ELR (cell line): ENCODE measurements around the gene VAV3.
"Not testable (repeated sequence)": the region's sequence is repeated elsewhere in the genome, so short reads cannot be mapped to it uniquely, and the experiment has no call there.

ENCODE experiments used
- DNase-seq: peaks from one replicate; pipeline ENCODE4 v3.0.0-alpha.2; 2015; ENCODE audit warnings: low read depth

VAV3 gene

DNA sequence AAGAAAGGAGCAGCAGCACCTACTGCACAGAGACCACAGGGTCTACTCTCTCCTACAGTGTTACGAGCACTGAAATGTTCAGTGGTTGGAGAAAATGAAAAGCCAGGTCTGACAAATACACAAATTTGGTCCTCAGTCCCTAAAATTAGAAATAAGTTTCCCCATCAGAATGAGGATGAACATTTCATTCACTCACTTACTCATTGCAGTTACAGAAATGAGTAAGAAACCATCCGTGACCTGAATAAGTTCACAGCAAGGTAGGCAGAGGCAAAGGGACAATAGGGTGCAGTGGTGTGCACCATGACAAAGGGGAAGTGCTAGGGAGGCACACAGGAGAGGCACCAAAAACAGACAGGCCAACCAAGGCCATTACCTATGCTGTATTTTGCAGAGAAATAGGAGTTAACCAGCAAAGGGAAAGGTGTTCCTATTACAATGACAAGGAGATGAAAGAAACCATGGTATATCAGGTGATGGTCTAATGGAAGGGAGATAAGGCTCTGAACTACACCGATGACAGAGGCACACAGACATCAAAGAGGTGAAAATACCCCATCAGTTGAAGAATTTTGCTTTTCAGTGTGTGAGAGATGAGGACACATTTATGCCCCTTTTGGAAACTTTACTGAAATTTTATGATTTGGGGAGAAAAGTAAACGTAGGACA, 29.4 kb downstream of the VAV3 start:
- DNase-seq, result no peak

DNA sequence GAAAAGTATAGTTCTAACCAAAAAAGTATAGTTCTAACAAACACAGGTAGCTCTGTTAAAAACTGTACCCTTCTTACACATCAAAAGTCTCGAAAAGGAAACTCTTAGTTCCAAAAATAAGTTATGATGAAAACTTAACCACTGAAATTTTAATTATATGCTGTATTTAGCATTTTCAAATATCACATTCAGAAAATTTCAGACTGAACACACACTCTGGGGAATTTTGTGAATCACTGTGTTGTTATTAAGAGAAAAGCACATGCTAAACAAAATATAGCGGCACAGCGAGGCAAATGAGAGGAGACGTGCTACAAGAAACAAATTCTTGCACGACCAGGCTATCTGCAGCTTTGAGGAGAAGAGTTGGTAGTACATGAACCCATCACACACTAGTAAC, 30.4 kb downstream of the VAV3 start:
- DNase-seq, result no peak

DNA sequence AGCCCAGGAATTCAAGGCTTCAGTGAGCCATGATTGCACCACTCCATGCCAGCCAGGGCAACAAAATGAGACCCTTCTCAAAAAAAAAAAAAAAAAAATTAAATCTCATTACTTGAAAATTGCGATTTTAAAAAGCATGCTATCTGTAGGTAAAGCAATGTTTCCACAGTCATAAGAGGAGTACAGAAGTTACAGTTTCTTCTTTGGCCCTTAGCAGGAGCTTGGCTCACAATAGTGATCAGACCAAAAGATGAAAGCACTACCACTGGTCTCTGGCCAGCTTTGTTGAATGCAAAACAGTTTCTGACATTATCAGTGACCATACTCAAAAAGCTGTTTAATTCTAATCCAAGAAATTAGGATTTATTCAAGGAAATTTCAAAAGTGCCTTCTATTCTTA, 31.2 kb downstream of the VAV3 start:
- DNase-seq, result no peak

DNA sequence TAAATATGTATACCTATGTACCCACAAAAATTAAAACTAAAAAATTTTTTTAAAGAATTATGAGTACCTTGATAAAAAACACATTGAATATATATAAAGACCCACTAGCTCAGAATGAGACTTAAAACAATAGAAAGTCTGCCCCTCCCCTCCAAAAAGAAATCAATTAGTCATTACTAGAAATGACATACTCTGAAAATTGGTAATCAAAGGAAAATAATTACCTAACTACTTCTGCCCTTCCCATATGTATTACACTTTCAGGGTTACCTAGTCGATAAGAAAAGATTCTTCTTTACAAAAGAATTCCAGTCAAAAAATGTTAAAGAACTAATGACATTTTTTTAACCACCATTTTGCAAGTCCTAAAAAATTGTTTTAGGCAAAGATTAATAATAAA, 34.7 kb downstream of the VAV3 start:
- DNase-seq, result no peak

DNA sequence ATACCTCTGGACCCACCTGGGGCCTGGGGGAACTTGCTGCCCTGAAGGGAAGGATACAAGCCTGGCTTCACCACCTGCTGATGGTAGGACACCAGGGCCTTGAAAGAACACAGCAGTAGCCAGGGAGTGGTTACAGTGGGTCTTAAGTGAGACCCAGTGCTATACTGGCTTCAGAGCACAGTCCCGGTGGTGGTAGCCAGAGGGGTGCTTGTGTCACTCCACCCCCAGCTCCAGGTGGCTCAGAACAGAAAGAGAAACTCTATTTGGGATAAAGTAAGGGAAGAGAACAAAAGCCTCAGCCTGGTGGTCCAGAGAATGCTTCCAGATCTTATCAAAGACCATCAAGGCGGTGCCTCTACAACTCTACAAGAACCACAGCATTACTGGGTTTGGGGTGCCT, 37.2 kb downstream of the VAV3 start:
- DNase-seq, result no peak

DNA sequence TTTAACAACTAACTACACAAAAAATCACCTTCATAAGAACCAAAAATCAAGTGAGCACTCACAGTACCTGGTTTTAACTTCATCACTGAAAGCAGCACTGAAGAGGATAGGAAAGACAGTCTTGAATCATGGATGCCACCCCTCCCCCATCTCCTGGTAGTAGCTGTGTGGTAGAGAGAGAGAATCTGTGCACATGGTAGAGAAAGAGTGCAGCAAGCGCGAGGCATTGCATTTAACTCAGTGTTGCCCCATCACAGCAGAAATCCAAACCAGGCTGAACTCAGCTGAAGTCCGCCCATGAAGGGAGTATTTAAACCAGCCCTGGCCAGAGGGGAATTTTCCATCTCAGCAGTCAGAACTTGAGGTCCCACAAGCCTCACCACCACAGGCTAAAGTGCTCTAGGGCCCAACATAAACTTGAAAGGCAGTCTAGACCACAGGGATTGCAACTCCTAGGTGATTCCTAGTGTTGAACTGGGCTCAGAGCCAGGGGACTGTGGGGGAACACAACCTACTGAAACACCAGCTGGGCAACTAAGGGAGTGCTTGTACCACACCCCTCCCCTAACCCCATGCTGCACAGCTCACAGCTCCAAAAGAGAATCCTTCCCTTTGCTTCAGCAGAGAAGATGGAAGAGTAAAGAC, 38.4 kb downstream of the VAV3 start:
- DNase-seq, result no peak

DNA sequence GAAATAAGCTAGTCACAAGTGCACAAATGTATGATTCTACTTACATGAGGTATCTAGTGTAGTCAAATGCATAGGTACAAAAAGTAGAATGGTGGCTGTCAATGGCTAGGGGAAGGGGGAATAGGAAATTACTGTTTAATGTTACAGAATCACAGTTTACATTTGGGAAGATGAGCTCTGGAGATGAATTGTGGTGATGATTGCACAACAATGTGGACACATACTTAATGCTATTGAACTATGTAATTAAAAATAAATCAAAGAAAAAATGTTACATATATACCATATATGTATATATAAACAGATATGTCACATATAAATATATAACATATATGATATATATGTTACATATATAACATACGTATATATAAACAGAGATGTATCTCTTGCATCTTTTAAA, 39.4 kb downstream of the VAV3 start:
- DNase-seq, result no peak

DNA sequence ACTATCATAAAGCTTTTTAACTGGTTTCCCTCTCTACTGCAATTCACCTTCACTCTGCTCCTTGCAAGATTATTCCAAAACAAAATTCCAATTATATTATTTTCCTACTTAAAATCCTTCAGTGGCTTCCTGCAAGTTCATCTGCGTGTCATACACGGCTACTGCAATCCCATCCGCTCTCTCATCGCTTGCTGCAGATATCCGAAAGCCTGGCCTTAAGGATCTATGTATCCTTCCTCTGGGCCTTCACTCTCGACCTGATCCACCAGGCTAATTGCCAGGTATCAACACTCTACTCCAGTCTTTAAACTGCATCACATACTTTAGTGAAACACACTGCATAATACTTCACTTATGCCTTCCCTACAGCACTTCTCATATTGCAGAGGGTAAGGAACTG, 44.0 kb downstream of the VAV3 start:
- no peak for DNase-seq

DNA sequence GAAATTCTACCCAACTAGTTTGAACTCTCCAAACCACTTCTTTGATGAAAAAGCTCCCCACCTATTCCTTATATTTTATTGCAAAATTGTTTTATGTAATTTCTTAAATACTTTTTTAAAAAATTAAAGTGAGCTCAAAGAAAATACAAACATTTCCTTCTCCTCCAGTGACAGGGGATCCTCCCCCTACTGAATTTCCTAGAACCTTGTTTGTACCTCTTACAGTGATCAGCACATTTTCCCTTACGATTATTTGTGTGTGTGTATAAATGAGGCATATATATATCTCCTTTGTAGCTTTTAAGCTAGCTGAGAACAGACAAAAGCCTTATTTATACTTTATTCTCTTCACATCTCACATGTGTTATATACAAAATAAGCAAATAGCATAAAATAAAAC, 44.4 kb downstream of the VAV3 start:
- DNase-seq, result no peak

DNA sequence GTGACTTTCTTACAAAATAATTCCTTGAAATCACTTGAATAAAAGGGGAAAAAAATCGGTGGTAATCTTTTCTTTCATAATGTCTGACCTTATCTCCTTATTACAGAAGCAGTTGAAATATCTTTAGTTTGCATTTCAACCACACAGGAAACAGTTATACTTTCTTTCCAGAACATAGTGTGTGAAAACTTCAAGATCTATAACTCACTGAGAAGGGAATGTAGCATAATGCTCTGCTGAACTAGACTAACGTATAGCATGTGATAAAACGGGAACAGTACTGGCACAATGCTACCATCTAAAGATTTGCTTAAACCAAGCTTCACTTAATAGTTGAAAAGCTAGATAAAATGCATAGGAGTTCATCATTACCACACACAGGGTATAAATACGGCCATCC, 45.0 kb downstream of the VAV3 start:
- DNase-seq, result no peak

DNA sequence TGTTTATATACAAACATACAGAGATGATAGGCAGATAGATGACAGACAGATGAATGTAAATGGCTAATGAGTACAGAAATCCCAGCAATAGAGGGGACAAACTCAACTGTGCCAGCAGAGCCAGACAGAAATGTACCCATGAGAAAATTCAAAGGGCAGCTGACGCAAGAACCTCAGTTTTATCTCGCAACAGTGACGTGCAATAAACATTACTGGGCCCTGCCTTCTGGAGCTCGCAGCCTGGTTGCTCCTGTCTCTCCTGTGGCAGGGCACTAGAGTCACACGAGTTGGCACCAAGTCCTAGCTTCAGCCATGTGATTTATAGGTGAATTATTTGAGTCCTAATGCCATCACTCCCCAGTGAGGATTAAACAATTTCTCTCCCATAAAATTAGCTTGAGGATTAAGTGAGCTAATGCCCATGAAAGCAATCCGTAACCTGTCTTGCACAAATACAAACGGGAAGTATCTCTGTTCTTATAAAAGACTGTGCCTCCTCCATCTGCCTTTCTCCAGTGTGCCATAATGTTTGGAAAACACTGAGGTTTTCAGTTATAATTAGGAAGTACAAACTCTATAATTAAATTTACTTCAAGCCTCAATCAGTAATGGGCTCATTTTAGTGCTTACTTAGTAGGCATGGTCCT, 50.7 kb downstream of the VAV3 start:
- no peak for DNase-seq

DNA sequence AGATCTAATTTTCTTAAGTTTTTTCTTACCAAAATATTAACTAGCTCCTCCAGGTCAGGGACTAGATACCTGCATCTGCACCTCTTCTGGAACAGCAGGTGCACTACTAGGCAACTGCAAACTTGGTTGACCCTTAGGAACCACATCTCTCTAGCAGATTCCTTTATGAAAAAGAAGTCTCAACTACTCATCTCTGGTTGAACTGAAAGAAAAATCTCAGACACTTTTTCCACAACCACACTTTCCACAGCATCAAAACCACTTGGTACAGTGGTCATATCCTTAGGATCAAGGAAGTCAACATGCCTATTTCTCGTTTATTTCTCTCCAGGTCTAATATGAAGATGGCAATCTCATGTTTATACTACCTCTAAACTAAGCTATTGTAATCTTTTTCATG, 52.3 kb downstream of the VAV3 start:
- DNase-seq, result no peak

DNA sequence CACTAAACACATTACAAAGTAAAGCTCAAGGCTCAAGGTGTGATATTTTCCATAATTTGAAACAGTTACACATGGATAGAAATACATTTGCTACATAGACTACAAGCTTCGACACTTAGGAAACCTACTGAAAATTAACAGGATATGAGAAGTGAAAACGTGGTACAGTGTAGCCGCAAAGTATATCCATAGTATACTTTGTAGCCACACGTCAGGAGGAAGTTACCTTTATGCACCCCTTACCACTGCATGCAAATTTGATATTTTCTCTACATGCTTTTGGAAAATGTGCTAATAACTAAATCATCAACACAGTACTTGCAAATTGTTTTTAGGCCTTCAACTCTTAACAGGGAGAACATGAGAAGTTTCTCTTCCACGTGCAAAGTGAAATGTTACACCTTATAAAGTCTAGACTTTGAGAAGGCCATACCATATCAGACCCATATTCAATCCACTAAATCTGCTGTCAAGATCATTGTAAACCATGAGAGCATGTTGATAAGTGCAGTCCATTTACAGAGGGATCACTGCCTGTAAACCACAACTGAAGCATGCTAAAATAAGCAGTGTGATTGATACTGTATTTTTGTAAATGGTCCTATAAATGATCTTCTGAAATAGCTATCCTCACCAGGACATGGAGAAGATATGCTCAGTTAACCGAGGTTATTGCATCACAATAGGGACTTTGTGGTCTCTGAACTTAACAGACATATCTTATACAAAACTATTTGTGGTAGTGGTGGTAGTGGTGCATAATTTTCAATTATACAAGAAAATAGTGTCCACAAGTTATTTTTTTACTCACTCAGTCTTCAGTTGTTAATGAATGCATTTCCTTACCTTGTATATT, 64.7 kb downstream of the VAV3 start:
- no peak for DNase-seq

DNA sequence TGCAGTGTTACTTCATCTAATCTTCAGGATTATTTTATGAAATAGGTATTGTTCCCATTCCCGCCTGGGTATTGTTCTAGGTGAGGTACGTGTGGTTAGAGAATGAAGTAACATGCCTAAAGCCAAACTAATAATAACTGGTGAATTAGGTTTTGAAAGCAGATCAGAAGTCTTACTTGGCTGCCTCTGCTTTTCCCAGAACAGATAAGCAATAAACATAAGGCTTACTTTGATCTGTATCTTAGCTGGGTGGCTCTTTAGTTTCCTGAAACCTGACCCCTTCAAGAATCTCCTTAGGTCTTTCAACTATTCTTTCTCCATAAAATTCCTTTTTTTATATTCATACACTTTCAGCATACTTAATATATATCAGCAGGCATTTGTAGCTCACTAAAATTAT, 65.3 kb downstream of the VAV3 start:
- DNase-seq, result no peak

DNA sequence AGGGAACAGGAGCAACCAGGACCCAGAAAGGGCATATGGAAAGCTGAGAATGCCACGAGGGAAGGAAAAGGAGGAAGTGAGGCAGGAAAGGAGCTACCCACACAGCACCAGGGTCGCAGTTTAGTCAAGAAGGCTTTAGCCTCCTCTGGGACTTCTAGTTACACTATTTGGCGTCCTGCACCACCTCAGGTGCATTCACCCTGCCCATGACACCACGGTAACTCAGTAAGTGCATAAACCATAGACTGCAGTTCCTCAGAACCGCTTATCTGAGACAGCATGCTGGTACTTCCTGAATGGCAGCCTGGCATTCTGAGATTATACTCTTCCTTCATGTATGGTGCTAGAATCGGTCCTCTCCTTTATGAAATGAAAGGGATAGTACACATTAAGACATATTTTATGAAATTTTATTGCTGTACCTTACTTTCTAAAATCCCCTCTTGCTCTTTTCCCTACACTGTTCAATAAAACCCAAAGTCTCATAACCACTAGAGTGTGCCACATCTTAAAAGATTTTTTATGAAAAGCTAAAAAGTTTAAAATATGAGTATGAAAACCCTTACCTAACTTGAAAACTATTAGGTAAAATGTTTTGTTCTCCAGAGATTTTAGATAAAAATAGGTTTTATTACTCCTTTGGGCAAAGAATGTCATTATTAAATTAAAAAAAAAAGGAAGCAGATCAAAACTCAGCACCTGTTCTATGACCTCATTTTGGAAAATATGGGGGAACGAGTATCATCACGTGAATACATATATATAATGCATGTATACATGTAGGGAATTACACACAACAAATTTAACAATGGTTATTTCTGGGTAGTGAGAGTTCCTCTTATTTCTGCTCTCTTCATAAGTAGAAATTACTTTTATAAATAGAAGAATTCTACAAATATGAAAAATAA, 67.3 kb downstream of the VAV3 start:
- no peak for DNase-seq

DNA sequence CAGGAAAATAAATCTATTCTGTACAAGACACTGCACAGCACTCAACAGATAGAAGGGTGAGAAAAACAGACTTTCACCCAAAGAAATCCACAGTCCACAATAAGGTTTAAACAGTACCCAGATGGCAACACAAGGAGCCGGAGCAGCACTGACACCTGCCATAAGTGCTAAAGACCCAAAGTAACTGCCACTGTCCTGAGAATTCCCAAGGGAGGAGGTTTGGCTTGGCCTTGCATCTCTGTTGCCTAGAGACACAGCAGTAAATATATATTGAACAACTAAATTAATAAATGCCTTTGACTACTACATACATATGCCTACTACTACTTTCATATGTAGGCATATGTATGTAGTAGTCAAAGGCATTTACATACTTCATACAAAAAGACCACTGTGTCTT, 68.0 kb downstream of the VAV3 start:
- no peak for DNase-seq

DNA sequence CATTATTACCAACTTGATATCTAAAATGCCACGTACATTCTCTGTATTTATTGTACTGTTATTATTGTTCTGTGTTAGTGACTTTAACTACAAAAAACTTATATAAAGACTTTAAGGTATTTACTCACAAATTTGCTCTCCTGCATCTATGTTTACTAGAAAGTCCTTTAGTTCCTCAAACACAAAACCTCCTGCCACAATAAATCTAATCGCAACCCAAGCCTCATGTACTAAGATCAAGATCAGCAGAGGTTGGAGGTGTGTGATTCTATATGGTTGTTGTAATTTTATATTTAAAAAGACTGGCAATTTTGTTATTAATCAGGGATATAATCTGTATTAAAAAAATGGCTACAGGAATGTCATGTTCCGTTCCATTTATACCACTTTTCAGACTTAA, 68.6 kb downstream of the VAV3 start:
- DNase-seq, result no peak

DNA sequence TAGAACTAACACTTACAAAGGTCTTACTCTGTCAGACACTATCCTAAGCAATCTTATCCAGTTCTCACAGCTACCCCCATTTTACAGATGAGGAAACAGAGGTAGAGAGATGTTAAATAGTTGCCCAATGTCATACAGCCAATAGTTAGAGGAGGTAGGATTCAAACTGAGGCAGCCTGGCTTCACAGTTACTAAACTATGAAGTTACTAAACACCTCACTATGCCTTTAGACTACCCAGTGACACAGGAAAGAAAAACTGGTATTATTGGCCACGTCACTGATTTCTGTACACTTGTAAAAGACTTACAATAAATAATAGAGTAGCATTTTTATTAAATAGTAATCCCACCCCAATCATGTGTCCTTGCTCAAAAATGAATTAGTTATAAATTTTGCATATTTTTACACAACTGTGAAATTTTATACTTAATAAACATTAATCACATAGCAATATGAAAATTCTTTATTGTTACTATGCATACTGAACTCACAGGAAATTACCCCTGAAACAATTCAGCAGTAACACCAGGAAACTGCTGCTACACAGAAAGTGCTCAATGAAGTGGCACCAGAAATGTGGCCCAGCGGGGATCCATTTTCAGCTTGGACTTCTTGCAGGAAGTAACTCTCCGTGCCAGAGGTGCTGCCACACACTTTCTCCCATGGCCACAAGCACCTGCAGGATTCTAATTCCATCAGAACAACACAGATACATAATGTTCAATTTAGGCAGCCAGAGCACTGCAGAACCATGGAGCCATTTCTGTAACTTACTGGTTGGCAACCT, 69.4 kb downstream of the VAV3 start:
- no peak for DNase-seq

DNA sequence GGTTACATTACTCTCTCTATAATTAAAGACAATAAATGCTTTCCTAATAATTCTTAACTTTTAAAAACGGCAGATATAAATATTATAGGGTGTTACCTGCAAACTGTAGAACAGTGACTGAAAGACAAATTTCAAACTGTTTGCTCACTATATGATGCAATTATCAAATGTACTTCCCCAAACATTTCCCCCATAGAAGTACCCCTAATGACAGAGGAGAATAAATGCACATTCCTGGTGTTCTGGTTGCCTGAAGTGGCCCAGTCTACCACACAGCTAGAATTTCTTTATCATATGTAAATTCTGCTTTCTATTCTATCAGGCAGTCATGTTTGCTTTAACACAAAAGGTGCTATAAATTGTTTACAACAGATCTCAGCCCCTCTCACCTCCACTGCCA, 70.4 kb downstream of the VAV3 start:
- no peak for DNase-seq

DNA sequence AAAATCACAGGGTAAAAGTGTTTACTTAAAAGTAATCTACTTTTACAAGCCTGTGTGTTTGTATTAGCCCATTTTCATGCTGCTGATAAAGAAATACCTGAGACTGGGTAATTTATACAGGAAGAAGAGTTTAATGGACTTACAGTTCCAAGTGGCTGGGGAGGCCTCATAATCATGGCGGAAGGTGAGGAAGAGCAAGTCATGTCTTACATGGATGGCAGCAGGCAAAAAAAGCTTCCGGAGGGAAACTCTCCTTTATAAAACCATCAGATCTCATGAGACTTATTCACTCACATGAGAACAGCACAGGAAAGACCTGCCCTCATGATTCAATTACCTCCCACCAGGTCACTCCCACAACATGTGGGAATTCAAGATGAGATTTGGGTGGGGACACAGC, 71.6 kb downstream of the VAV3 start:
- not testable (repeated sequence) for DNase-seq

DNA sequence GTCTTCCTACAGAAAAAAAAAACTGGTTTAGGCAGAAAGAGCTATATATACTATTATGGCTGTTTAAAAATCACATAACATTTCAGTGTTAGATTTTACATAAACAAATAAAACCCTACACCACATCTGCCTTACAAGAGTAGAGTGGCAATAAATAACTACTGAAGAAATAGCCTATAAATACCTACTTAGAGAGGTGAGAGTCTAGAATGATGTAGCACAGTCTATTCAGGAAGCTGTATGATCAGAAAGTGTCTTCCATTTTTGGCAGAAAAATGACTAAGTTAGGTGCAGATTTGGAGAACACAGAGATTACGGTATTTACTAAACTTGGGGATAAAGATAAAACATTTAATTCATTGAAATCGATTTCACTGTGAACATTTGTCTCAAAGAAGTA, 75.5 kb downstream of the VAV3 start:
- DNase-seq, result no peak
